Lower leg skin (tissue), 4 donors: ENCODE results near the gene FANCI. TPM values are rescaled to one million over a fixed set of nuclear protein-coding genes. Genes with fewer than 3 reads are reported as not detected.

Experiments
- DNase-seq, 2 donors: peaks; one replicate each; pipeline ENCODE4 v3.0.0-alpha.2; 2019; ENCODE audit warnings: low spot score in 2 of 2
- H3K4me3 ChIP-seq: fragments of 200-600 bp; sonication (generic); 2 replicates; pipeline ENCODE4 v1.5.1; 2017; ENCODE audit warnings: mild to moderate bottlenecking, low read depth; ENCODE audit not compliant: poor library complexity, severe bottlenecking
- POLR2A ChIP-seq, 2 donors: fragments of 450-650 bp; IDR thresholded peaks; one replicate each; pipeline ENCODE4 v1.6.1; 2016 to 2017; ENCODE audit warnings: antibody characterized with exemption in 2 of 2, mild to moderate bottlenecking in 1 of 2, moderate library complexity in 1 of 2
- WGBS, 2 donors: methylation state at CpG; one replicate each; pipeline ENCODE4 v1.1.5; 2018; 5-methylcytosine and 5-hydroxymethylcytosine counted together
- intact Hi-C: fragments of 100-400 bp; cut with DNase I; formaldehyde crosslinking; loops from one replicate; pipeline ENCODE4 v1.15.0; 2023; ENCODE audit warnings: low total_unique reads
- total RNA-seq, 4 donors: library from RNA; depleted of rRNA; stranded (reverse); fragments of >200 nt; gene quantifications; one replicate each; pipeline ENCODE4 v1.1.0, GENCODE V29; 2016
- TF ChIP-seq, protein P1 (sequence below), 3 donors: fragments of 450-650 bp; IDR thresholded peaks; one replicate each; pipeline ENCODE4 v1.5.1; 2016; ENCODE audit warnings: antibody characterized with exemption in 3 of 3, mild to moderate bottlenecking in 3 of 3, moderate library complexity in 2 of 3

FANCI gene
- total RNA-seq, 4 donors from 2014 or later, result 4.5 to 22.0 (median 8.5) TPM

DNA sequence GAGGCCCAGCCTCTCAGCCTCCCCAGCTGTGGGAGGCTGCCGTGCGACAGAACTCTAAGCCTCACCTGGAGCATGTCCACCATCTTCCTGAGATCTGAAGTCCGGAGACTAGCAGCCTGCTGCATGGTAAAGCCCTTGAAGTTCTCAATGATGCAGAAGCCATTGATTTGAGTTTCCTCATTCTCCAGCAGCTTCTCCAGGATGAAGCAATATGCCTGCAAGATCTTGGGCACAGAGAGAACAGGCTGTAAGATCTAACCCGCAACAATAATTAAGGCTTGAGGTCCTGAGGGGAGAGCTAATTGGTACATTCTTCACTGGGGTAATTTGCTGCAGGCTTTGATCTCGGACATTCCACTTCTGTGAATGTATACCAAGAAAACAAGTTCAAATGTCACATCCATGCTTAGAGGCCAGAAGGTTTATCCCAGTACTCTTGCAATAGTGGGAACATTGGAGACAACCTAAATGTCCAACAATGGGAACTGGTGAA lies 32.1 kb upstream of the FANCI start:
- intact Hi-C loops, result loop anchor here (10.0 kb wide), 1 partner anchor 83 kb away; no protein-coding TSS in a partner anchor
- H3K4me3 ChIP-seq, result no peak overlapping the region
- TF ChIP-seq, protein P1, sequence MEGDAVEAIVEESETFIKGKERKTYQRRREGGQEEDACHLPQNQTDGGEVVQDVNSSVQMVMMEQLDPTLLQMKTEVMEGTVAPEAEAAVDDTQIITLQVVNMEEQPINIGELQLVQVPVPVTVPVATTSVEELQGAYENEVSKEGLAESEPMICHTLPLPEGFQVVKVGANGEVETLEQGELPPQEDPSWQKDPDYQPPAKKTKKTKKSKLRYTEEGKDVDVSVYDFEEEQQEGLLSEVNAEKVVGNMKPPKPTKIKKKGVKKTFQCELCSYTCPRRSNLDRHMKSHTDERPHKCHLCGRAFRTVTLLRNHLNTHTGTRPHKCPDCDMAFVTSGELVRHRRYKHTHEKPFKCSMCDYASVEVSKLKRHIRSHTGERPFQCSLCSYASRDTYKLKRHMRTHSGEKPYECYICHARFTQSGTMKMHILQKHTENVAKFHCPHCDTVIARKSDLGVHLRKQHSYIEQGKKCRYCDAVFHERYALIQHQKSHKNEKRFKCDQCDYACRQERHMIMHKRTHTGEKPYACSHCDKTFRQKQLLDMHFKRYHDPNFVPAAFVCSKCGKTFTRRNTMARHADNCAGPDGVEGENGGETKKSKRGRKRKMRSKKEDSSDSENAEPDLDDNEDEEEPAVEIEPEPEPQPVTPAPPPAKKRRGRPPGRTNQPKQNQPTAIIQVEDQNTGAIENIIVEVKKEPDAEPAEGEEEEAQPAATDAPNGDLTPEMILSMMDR (IDR thresholded peaks at IDR 0.05), result no peak
- TF ChIP-seq POLR2A (IDR thresholded peaks at IDR 0.05), result no peak
- 72 to 77% methylated on average over 5 of the region's 5 CpGs for WGBS, 2 donors
- DNase-seq, result no peak

DNA sequence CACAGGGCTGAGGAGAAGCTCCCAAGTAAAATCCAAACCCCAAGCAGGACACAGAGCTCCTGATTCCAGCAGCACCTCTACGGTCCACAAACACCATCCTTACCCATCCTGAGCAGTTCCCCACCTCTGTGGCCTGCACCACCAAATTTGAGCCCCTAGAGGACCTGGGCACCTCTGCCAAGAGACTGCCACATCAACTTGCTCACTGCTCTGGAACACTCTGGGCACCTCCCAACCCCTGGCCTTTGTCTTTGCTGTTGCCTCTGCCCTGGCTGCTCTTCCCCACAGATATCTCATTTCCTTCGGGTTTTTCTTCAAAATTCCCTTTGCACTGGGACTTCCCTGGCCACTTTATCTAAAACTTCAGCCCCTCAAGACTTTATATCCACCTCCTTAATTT lies 28.2 kb upstream of the FANCI start:
- intact Hi-C loops, result loop anchor here (10.0 kb wide), 1 partner anchor 79 kb away; no protein-coding TSS in a partner anchor
- no peak overlapping the region for H3K4me3 ChIP-seq
- WGBS, 2 donors, result 90 to 91% methylated on average over 2 of the region's 2 CpGs
- DNase-seq, result no peak
- TF ChIP-seq, protein P1 (IDR thresholded peaks at IDR 0.05), result no peak
- no peak for TF ChIP-seq POLR2A (IDR thresholded peaks at IDR 0.05)

DNA sequence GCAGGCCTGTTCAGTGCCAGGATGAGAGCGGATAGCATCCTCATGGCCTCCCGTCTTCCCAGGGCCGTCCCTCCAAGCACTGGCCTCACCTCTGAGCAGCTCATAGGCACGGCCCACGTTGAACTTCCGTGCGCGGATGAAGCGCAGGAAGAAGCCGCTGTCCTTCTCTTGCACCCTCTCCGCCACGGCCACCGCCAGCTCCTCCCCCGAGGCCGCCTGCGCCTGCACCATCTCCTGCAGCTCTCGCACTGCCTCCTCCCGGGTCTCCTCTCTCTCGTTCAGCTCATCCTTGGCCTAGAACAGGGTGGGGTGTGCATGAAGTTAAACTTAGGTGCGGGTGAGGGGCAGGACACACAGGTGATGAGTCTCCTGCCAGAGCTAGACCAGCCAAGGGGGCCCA lies 26.7 kb upstream of the FANCI start:
- DNase-seq, result no peak

DNA sequence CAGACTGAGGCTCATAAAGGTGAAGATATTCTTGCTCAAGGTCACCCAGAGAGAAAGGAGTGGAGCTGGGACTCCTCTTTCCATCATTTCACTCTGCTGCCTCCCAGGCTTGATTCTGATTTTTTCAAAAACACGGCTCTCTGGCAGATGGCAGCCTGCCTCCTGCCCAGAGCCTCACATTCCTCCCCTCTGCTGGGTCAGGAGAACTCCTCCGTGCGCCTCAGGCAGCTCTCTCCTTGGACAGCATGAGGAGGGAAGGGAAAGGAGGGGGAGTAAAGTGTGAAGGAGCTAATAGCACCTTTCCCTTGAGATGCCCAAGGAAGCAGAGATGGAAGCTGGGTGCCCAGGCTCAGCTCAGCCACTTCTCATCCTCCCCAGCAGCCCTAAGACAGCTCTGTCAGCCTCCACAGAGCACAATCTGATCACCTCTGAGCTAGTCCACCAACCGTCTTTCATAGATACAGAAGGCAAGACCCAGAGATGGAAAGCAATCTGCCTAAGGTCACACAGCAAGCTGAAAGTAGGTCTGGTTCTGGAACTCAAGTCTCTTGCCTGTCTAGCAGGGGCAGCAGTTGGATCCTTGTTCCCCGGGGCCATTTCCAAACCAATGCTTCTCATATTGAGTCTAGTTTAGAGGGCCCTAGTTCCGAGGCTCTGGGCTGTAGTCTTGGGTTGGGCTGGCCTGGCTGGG lies 25.9 kb upstream of the FANCI start:
- no peak for DNase-seq
- intact Hi-C loops, result loop anchor here (10.0 kb wide), 1 partner anchor 77 kb away; no protein-coding TSS in a partner anchor
- WGBS, 2 donors, result 67 to 75% methylated on average over 5 to 6 of the region's 6 CpGs
- TF ChIP-seq, protein P1 (IDR thresholded peaks at IDR 0.05), result no peak
- TF ChIP-seq POLR2A (IDR thresholded peaks at IDR 0.05), result no peak
- no peak overlapping the region for H3K4me3 ChIP-seq

More for the DNA sequence above, 26.7 kb upstream of the FANCI start:
- intact Hi-C loops, result loop anchor here (10.0 kb wide), 1 partner anchor 78 kb away; no protein-coding TSS in a partner anchor
- no peak overlapping the region for H3K4me3 ChIP-seq
- TF ChIP-seq, protein P1 (IDR thresholded peaks at IDR 0.05), result no peak
- TF ChIP-seq POLR2A (IDR thresholded peaks at IDR 0.05), result no peak
- 86 to 92% methylated on average over 20 of the region's 20 CpGs for WGBS, 2 donors

DNA sequence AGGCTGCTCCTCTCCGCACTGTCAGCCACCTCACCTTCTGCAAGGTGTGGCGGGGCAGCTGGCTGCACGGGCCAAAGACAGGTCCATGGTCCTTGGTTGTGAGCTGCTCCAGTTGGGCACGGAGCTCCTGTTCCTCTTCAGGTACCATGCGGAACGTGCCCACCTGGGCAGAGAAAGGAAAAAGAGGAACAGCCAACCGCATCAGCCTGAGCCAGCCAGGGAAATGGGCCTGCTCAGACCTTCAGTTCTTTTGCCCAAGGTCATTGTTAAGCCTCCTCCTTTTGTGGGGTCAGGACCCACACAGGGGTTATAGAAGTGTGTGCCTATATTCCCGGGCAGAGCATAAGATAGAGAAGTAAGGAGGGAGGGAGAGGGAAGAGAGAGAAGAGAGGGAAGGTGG lies 25.2 kb upstream of the FANCI start:
- WGBS, 2 donors, result 85 to 96% methylated on average over 5 to 8 of the region's 8 CpGs
- H3K4me3 ChIP-seq, result no peak overlapping the region
- no peak for TF ChIP-seq POLR2A (IDR thresholded peaks at IDR 0.05)
- TF ChIP-seq, protein P1 (IDR thresholded peaks at IDR 0.05), result no peak

More for the DNA sequence above, 25.2 kb upstream of the FANCI start:
- no peak for DNase-seq
- intact Hi-C loops, result loop anchor here (10.0 kb wide), 1 partner anchor 76 kb away; no protein-coding TSS in a partner anchor
